ENCODE measurements around the gene RGS9.
A peak's percentile ranks its signal among the peaks of the same experiment; 100 is the strongest.

RGS9 gene

GRCh38 chr17:65103431-65103830 lies 33.7 kb upstream of the RGS9 start:
- DNase-seq (ENCODE audit: low read depth) = no peak
- H3K4me3 ChIP-seq (ENCODE audit: low read length) = no peak overlapping the region
- TF ChIP-seq CTCF (IDR thresholded peaks at IDR 0.05; ENCODE audit: insufficient read depth, low read depth, low read length, missing control alignments) = no peak

DNA sequence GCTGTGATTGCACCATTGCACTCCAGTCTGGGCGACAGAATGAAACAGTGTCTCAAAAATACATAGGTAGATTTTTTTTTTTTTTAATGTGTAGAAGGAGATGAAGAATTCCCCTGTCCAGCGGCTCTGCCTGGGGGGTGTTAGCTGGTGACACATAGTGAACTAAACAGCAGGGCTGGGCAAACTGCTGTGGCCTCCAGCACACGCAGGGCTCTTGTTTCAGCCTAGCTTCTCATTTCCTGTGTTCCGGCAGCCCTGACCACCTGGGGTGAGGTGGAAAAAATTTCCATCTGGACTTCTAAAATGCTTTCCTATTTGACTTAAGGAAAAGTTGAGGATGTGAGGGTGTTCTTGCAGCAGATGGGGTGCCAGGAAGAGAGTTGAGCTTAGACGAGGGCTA lies 33.3 kb upstream of the RGS9 start:
- peak; percentile 65 for DNase-seq (ENCODE audit: low read depth)
- no peak for TF ChIP-seq CTCF (IDR thresholded peaks at IDR 0.05; ENCODE audit: insufficient read depth, low read depth, low read length, missing control alignments)
- H3K4me3 ChIP-seq (ENCODE audit: low read length) = no peak overlapping the region

- TF ChIP-seq CTCF (IDR thresholded peaks at IDR 0.05; ENCODE audit: insufficient read depth, low read depth, low read length, missing control alignments) = no peak
- H3K4me3 ChIP-seq (ENCODE audit: low read length) = no peak overlapping the region
- no peak for DNase-seq (ENCODE audit: low read depth)
These were observed 32.6 kb upstream of the RGS9 start for GRCh38 chr17:65104541-65104940.

DNA sequence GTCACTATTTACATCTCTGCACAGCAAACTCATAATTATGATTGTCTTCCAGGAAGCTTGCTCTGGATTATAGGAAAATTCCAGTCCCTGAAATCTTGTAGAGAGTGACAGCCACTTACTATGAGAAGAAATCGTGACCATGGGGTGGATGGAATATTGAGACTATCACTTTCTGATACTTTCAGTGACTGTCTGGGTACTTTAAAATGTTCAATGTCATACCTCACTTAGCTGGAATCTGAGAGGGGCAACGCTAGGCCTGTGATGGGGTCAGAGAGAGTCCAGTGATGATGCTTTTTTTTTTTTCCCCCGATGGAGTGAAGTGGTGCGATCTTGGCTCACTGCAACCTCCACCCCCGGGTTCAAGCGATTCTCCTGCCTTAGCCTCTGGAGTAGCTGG lies 32.2 kb upstream of the RGS9 start:
- no peak for DNase-seq (ENCODE audit: low read depth)
- no peak for TF ChIP-seq CTCF (IDR thresholded peaks at IDR 0.05; ENCODE audit: insufficient read depth, low read depth, low read length, missing control alignments)

DNA sequence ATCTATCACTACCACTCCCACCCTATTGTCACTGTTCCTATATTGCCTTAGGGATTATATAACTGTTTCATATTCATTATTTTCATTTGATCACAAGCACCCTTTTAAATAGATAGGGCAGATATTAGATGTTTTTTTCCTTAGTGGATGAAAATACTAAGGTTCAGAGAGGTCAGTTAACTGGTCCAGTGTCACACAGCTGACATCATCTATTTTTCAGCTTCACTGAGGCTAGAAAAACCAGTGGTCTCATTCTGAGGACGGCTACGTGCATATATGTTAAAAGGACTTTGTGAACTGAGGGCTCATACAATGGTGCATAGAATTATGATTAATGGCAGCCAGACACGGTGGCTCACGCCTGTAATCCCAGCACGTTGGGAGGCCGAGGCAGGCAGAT lies 29.0 kb upstream of the RGS9 start:
- no peak for TF ChIP-seq CTCF (IDR thresholded peaks at IDR 0.05; ENCODE audit: insufficient read depth, low read depth, low read length, missing control alignments)
- no peak for DNase-seq (ENCODE audit: low read depth)
- no peak overlapping the region for H3K4me3 ChIP-seq (ENCODE audit: low read length)

More for the DNA sequence above, 32.2 kb upstream of the RGS9 start:
- H3K4me3 ChIP-seq (ENCODE audit: low read length) = no peak overlapping the region

DNA sequence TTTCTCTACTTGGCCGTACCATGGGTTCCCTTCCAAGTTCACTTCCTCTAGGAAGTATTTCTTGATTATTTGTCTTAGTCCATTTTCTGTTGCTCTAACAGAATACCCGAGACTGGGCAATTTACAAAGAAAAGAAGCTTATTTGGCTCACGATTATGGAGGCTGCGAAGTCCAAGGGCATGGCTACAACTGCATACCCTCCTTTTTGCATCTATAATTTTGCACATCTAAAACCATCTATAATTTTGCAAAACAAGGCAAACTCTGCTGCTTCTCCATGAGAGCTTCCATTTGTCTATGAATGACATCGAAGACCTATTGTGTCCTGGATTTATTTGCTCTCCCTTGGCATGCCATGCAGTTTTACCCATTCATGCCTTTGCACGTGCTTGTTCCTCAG lies 27.6 kb upstream of the RGS9 start:
- no peak for DNase-seq (ENCODE audit: low read depth)
- no peak for TF ChIP-seq CTCF (IDR thresholded peaks at IDR 0.05; ENCODE audit: insufficient read depth, low read depth, low read length, missing control alignments)
- no peak overlapping the region for H3K4me3 ChIP-seq (ENCODE audit: low read length)

- no peak overlapping the region for H3K4me3 ChIP-seq (ENCODE audit: low read length)
- peak; percentile 48 for DNase-seq (ENCODE audit: low read depth)
- TF ChIP-seq CTCF (IDR thresholded peaks at IDR 0.05; ENCODE audit: insufficient read depth, low read depth, low read length, missing control alignments) = no peak
These were observed 27.0 kb upstream of the RGS9 start for GRCh38 chr17:65109990-65110680.
